ENCODE measurements around the gene SGPP2. TPM values are rescaled to one million over a fixed set of nuclear protein-coding genes. Genes with fewer than 3 reads are reported as not detected.

SGPP2 gene
- polyA plus RNA-seq, 1 donor (not counting 4 experiments of a cell fraction or from before 2014, with no cell fraction given), result 2.6 TPM

- Histone ChIP-seq H3K9me3 (ENCODE audit: control insufficient read depth, low read depth, low read length) (no peaks in the 10 kb centered on the region), H3K79me2 (ENCODE audit: control insufficient read depth, insufficient read depth, low read length) (no peaks in the 10 kb centered on the region), H4K20me1 (ENCODE audit: control insufficient read depth, extremely low read depth, insufficient read depth, low read length) (no peaks in the 10 kb centered on the region), H3K4me3 (ENCODE audit: control insufficient read depth in 2 of 3, extremely low read depth in 1 of 3, insufficient read depth in 2 of 3, low read depth in 1 of 3, low read length in 3 of 3) (no peak overlapping the region), H3K36me3 (ENCODE audit: control insufficient read depth in 2 of 2, extremely low read depth in 1 of 2, insufficient read depth in 2 of 2, low read length in 2 of 2) (no peaks in the 10 kb centered on the region), H3K4me1 (ENCODE audit: control insufficient read depth, extremely low read depth, insufficient read depth, low read length) (no peaks in the 10 kb centered on the region), H3K27me3 (ENCODE audit: control insufficient read depth, extremely low read depth, insufficient read depth, low read length) (no peaks in the 10 kb centered on the region), H3K9me1 (ENCODE audit: control insufficient read depth, extremely low read depth, insufficient read depth, low read length) (no peaks in the 10 kb centered on the region), H3K9ac (ENCODE audit: control insufficient read depth, extremely low read depth, insufficient read depth, low read length) (no peak overlapping the region), H3K27ac (ENCODE audit: control insufficient read depth, insufficient read depth, low read length) (no peak overlapping the region), H3K4me2 (ENCODE audit: control insufficient read depth, extremely low read depth, insufficient read depth, low read depth, low read length) (no peak overlapping the region), H2AFZ (ENCODE audit: control insufficient read depth, low read length) (no peak overlapping the region)
- FAIRE-seq (no peak), DNase-seq (ENCODE audit: low read depth, low spot score) (no peak)
- dilution Hi-C loops (cut with MboI; ENCODE audit: extremely low pct_ligation_motif_present, low sequenced_read_pairs), result no loop called here
- no peak for TF ChIP-seq EZH2 (IDR thresholded peaks at IDR 0.05; ENCODE audit: low read length)
- no peak for TF ChIP-seq CTCF (optimal IDR thresholded peaks at IDR 0.05 in 1 of 3, IDR thresholded peaks at IDR 0.05 in 1 of 3, conservative IDR thresholded peaks at IDR 0.05 in 1 of 3; ENCODE audit: extremely low read depth in 1 of 3, insufficient read depth in 2 of 3, low read length in 3 of 3)
Observed at GRCh38 chr2:222439692-222440091, 15.3 kb downstream of the SGPP2 start.

- TF ChIP-seq CTCF (optimal IDR thresholded peaks at IDR 0.05 in 1 of 3, IDR thresholded peaks at IDR 0.05 in 1 of 3, conservative IDR thresholded peaks at IDR 0.05 in 1 of 3; ENCODE audit: extremely low read depth in 1 of 3, insufficient read depth in 2 of 3, low read length in 3 of 3) (no peak), EZH2 (IDR thresholded peaks at IDR 0.05; ENCODE audit: low read length) (no peak)
- Histone ChIP-seq H4K20me1 (ENCODE audit: control insufficient read depth, extremely low read depth, insufficient read depth, low read length) (no peaks in the 10 kb centered on the region), H3K9ac (ENCODE audit: control insufficient read depth, extremely low read depth, insufficient read depth, low read length) (no peak overlapping the region), H3K9me1 (ENCODE audit: control insufficient read depth, extremely low read depth, insufficient read depth, low read length) (no peaks in the 10 kb centered on the region), H3K4me1 (ENCODE audit: control insufficient read depth, extremely low read depth, insufficient read depth, low read length) (no peaks in the 10 kb centered on the region), H3K27me3 (ENCODE audit: control insufficient read depth, extremely low read depth, insufficient read depth, low read length) (no peaks in the 10 kb centered on the region), H3K4me2 (ENCODE audit: control insufficient read depth, extremely low read depth, insufficient read depth, low read depth, low read length) (no peak overlapping the region), H2AFZ (ENCODE audit: control insufficient read depth, low read length) (no peak overlapping the region), H3K79me2 (ENCODE audit: control insufficient read depth, insufficient read depth, low read length) (no peaks in the 10 kb centered on the region), H3K4me3 (ENCODE audit: control insufficient read depth in 2 of 3, extremely low read depth in 1 of 3, insufficient read depth in 2 of 3, low read depth in 1 of 3, low read length in 3 of 3) (no peak overlapping the region), H3K9me3 (ENCODE audit: control insufficient read depth, low read depth, low read length) (no peaks in the 10 kb centered on the region), H3K27ac (ENCODE audit: control insufficient read depth, insufficient read depth, low read length) (no peak overlapping the region), H3K36me3 (ENCODE audit: control insufficient read depth in 2 of 2, extremely low read depth in 1 of 2, insufficient read depth in 2 of 2, low read length in 2 of 2) (no peaks in the 10 kb centered on the region)
- FAIRE-seq (no peak), DNase-seq (ENCODE audit: low read depth, low spot score) (no peak)
- dilution Hi-C loops (cut with MboI; ENCODE audit: extremely low pct_ligation_motif_present, low sequenced_read_pairs), result no loop called here
Observed at GRCh38 chr2:222440673-222441422, 16.5 kb downstream of the SGPP2 start.
